ENCODE data around the gene CREG2. TPM values are rescaled to one million over a fixed set of nuclear protein-coding genes. Genes with fewer than 3 reads are reported as not detected.

Gene CREG2
- polyA plus RNA-seq, 3 donors, result 0.37 to 0.96 (median 0.55) TPM

DNA sequence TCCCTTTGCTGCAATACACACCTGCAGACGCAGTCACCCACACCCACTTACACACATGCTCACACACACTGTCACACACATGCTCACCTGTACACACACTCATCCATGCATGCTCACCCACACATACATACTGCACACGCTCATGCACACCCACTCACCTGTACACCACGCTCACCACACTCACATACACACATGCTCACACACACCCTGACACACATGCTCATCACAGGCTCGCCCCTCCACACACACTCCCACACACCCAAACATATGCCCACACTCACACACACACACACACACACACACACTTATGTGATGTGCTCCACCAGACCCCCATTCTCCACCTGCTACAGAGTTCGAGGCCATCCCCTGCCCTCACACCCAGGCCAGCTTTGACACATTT, 22.8 kb upstream of the CREG2 start:
- no peak for DNase-seq

DNA sequence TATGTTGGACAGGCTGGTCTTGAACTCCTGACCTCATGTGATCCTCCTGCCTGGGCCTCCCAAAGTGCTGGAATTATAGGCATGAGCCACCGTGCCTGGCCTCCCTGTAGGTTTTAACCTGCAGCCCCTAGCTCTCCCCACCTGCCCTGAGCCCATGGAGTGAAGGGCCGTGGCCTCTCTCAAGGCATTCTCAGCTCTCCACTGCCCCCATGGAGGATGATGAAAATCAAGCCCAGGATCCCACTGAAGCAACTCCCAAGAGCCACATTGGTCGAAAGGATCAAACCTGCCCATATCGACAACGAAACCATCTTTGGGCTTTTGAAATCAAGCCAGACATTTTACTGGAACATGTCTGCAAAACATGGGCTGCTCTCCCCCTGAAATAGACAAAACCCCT, 22.4 kb upstream of the CREG2 start:
- no peak for DNase-seq

DNA sequence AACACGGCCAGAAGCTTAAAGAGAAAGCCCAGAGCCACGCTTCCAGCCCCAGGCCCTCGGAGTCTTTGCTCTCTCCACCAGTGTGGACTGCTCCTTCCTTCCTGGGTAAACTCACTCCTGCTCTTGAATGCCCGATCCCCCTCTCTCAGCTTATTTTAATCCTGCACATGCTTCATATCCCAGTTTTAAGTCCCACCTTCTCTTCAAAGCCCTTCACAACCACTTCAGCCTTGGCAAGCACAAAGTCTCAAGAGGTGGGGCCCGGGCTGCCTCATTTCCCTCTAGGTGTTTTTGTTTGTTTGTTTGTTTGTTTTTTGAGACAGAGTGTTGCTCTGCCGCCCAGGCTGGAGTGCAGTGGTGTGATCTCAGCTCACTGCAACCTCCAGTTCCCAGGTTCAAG, 21.6 kb upstream of the CREG2 start:
- no peak for DNase-seq

DNA sequence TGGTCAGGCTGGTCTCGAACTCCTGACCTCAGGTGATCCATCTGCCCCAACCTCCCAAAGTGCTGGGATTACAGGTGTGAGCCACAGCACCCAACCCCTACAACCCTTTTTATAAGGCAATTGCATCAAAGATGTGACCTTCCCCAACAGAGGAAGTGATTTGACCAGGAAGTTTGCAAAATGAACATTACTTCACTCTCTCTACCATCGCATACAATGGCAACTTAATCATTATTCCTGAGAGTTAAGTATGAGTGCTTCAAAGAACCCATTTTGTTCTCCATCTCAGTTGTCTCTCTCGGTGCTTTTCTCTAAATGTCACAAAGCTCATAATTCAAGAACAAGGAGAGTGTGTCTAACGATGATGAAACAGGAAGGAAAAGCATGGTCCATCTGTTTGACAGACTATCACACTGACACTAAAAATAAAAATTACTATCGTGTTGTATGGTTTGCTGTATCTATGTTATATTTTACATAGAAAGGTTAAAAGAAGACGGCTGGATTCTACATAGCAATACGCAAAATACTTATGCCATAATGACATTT, 18.1 kb upstream of the CREG2 start:
- no peak for DNase-seq

DNA sequence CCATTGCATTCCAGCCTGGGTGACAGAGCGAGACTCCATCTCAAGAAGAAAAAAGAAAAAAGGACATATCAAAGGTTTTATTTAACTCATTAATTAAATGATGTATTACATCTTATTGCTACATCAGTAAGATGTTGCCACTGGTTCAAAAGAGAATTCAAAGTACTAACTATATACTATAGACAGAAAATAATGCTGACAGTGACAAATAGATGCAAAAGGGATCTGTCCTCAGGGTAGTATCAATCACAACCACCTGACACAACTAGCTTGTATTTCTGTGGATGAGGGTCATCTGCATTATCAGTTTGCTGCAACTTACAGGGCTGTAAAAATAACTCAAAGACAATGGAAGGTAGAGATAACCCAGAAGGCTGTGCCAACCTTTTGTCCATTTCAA, 16.4 kb upstream of the CREG2 start:
- DNase-seq, result no peak

DNA sequence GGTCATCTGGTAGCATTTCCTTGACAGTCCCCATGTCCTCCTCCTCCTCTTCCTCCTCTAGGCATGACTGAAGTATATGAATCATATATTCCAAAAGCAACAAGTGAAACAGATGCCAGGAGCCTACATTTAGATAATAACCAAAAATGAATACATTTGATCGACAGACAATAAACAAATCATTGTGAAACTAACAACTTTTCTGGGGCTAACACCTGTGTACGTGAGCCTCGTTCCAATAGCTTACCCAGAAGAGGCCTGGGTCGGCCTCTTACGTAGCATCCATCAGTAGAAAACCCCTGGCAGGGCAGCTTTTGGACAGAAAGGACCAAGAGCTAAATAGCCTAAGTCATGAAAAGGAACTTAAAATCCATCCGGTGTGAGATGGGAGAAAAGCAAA, 15.3 kb upstream of the CREG2 start:
- no peak for DNase-seq

DNA sequence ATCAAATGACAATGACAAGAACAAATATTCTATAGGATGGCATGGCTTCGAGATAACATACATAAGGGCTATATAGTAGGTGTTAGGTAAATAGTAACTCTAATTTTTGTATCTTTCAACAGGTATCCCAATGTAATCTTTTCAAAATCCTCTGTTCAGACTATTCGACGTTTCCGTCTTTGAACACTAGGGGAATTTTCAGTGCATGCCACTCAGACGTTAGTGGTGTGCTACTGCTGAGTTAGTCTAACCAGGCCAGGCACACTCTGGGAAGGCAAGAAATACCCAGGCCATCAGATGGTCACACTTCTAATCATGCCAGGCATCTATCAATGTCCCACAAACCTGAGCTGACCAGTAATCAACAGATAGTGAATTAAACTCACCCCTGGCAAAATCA, 14.6 kb upstream of the CREG2 start:
- no peak for DNase-seq

DNA sequence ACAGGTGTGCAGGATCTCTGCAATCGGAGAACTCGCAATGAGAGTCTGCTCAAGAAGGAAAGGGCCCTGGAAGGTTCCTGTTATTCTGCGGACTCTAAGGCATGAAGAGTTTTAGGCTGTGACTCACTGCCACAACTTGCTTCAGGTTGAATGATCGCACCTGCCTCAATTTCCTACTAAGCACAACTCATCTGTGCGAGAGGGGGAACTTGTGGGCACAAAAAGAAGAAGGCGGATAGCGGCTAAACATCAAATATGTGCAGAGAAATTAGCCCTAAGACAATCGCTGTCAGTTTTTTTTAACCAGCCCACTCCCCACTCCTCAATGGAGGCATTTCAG, 14.0 kb upstream of the CREG2 start:
- DNase-seq, result no peak

DNA sequence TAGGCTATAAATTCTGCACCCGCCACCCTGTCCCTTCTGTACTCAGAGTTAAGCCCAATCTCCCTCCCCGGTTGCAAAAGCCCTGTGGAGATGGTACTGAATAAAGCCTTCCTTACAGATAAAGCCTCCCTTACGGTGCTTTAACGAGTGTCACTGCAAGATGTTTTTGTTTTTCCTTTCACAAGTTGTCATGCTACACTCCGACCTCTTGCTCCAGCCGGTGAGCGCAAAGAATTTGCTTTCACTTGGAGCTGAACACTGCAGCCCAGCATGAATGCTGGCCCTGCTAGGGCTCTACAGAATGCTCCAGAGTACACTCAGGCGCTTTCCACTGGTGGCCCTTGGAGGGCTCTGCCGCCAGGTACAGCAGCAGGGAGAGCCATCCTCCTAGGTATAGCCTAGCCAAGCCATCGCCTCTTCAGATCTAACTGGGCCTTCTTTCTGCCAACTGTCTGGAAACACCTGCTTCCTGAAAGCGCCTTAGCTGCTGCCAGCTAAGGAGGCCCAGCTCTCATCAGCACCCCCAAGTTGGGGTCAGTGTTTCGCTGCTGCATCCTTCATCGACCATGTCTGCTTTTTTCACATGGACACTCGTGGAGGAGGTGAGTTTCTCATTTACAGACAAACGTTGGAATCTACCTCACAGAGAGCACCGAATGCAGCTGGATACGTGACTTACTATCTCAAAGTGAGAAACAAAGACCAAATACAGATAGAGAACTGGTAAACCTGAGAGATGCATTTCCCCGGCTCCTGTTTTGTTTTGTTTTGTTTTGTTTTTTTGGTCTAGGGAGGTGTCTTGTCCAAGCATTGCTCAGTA, 13.4 kb upstream of the CREG2 start:
- DNase-seq, result no peak

DNA sequence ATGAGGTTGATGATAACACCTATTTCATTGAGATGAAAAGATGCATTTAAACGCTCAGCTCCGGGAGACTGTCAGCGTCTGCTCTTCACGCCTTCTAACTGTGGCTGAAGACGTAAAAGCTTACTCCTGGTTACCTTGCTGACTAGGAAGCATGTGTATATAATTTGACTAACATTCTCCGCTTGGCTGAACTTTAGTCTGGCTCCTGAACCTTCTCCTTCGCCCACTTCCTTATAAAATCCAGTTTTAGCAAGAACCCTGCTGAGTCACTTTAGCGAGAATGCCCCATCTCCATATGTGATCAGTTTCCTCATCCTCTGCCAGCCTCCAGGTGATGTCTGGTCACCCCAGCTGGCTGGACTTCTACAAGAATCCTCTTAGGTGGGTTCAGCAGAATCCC, 12.7 kb upstream of the CREG2 start:
- DNase-seq, result no peak

DNA sequence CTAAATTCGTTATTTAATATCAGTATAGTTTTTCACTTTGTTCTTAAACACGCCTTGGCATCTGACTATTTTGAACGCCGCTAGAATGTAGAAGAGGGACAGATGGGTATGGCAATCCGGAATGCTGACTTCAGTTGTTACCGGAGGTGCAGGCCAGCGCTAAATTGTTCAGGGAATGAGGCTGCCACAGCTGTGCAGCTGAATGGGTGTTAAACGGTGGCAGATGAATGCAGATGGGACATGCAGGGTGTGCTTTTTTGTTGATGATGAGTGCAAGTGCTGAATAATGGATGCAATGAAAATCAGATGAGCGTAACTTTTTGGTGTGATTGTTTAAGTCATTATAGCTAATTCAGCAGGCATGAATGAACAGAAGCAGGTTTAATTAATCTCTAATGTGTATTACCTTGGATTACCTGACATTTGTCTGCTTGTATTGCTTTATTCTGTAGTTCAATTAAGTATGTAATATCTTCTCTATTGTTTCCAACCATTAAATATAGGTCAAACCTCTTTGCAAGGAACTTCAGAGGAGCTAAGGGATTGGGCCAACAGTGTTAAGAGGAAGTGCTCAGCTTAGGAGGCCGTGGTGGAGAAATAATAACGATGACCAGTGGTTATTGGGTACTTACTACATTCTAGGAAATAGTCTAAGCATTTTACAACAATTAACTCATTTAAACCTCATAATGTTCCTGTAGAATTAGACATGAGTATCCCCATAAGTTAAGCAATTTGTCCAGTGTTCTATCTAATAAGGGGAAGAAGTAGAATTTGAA, 11.9 kb upstream of the CREG2 start:
- DNase-seq, result no peak

DNA sequence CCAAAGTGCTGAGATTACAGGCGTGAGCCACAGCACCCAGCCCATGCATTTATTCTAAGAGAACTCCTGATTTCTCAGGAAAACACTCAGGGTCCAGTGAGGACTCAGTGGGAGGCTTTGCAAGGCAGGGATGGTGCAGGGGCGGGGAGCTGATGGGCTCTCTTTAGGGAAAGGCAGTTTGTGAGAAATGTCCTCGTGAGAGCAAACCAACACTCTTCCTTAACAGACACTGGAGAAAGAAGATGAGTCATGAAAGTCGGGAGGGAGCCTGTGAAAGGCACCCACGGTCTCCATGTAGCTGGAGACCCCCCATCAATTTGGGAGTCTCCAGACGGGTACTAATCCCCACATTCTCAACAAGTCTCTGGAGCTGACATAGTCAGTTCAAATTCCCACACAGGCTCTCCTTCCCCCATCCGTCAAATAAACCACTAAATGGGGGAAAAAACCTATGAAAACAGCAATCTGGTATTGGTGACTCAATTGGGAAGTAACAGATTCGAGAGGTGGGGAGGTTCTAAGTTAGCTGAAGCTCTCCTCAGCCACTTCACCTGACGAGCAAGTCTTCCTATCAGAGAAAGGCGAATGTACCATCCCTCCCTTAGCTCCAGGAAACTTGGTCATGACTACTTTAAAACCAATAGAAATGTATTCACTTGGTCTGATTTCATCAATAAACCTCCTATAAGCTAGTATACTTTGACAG, 11.0 kb upstream of the CREG2 start:
- DNase-seq, result no peak

DNA sequence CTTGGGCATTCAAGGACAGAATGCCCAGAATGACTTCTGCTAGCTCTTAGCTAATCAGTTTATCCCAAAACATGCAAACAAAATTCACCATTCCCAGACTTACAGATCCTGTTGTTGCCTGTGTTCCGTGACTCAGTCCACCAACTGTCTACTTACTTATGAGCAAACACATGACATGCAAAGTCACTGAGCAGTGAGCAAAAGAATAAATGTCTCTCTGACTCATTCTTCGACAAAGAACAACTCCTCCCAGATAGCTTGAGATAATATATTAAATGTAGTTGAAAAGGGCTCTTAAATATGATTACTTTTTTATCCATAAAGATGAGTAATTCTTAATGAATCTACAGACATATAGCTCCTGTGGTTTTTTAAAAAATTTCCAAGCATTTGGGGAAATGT, 9.0 kb upstream of the CREG2 start:
- DNase-seq, result no peak

DNA sequence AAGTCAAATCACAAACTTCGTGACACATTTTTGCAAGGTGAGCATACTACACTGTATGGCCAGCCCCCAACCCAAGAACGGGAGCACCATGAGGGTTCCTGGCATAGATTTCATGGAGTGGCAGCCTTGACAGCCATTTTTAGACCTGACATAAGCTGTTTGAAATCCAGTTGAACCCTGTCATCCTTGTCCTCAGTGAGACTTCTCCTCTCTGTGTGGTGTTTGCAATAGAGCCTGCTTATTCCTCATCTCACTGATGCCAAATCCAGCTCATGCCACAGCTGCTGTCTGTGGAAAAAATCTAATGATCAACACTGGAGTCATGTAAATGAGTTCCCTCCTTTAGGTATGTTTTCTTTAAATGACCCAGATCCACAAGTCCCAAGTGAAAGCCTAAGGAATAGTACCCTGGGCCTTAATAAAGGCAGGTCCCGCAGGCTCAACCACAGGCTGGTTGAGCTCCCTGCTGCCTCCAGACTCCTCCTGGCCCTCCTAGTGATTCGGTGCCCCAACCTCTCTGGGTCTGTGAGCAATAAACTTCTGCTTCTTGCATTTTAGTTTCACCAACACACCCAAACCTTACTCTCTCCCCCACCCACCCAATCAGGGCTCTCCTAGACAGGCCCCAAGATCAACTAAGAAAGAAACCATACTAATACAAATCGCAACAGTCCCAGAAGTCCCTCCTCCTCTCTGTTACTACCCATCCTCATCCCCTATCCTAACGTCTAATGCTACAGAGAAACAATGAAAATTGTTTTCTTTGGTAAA, 8.4 kb upstream of the CREG2 start:
- DNase-seq, result no peak

DNA sequence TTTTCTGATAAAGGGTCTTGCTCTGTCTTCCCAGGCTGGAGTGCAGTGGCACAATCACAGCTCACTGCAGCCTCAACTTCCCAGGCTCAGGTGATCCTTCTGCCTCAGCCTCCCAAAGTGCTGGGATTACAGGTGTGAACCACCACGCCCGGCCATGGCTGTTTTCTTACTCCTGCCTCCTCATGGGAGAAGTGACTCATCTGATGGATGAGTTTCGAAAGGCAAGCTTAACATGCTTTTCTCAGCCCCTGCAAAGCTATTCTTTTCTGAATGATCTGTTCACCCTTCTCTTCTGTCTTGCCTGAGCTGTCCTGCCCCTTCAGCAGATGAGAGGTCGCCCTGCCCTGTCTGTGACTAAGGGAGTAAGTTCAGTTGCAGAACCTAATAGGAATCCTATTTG, 929 bp upstream of the CREG2 start:
- no peak for DNase-seq

DNA sequence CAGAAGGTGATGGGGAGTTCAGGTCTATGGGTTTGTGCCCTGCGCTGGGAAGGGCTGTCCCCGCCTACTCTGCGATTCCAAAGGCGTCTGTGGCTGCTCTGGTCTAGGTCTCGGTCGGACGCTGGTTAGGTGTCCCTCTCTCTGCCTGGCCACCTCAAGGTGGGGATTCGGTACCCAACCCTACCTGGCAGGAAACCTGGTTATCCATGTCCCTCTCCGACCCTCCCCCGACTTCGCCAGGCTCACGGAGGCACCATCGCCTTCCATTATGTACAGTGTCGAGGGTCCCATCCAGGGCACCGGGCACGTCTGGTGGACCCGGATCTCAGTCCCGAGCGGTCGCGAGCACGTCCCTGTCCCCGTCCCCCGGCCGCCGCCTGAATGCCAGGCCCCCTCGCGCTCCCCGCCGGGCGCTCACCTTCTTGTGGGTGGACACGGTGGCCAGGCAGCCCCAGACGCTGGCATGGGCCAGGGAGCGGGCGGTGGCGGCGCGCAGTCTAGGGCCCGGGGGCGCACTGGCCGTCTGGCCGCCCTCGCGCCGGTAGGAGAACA, 628 bp downstream of the CREG2 start:
- no peak for DNase-seq

DNA sequence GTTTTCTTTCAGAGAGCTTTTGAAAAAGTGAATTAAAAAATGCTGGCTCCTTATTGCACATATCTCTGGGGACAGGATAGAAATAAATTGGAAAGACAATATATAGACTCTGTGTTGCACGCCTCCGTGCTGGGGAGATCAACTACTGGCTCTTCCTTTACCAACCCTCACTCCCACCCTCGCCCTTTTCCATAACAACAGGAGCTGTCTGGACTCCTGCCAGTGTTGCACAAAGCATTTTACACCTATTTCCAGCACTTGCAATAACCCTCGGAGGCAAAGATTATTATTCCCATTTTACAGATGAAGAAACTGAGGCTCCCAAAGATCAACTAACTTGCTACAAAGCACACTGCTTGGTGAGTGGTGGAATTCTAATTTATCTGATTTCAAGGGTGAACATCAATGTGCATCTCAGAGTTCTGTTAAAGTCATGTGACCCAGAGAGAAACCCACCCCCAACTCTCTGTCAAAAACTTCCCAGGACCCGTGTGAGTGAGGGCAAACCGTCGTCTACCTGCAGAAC, 4.2 kb downstream of the CREG2 start:
- no peak for DNase-seq

DNA sequence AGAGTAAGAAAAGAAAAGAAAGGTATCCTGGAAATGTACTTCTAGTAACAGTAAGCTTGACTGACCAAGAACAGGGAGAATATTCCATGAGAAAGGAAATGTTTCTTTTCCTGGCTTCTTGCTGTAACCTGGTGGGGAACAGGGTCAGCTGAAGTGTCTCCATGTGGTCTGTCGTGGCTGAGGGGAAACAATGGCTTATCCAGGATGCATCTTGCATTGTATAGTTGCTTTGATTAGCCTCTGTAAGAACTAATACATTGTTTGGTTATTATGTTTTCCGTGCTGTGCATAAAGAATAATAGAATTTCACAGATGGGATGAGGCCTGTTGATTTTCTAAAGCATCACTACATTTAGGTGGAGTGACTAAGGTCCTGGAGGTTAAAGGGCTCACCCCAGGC, 4.9 kb downstream of the CREG2 start:
- DNase-seq, result no peak

DNA sequence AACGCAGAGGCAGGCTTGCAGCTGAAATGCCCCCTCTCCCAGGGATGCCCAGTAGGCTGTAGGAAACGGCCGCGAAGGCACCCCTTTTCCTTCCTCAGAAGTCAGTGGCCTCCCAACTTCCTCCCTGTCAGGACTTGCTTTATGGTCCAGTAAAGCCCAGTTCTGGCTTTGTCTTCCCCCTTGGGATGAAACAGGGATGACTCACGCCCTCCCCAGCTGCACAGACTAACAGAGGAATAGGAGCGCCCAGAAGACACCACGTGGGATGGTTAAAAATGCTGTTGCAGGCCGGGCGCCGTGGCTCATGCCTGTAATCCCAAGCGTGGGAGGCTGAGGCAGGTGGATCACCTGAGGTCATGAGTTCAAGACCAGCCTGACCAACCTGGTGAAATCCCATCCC, 6.9 kb downstream of the CREG2 start:
- no peak for DNase-seq

DNA sequence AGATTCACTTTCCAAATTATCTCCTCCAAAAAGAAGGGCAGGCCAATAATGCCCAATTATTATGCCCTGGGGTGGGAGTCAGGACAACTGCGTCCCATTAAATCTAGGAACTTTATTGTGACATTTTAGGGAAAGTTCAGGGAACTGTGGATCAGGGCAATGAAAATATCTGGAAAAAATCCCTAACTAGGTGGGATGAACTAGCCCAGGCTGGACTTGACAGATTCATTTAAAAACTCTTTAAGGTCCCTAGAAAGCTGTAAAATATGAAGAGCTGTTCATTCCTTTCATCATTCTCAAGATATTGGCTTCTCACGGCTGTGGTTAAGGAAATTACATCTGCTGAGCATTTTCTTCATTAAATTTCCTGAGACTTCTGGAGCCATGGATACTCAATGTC, 8.2 kb downstream of the CREG2 start:
- no peak for DNase-seq

DNA sequence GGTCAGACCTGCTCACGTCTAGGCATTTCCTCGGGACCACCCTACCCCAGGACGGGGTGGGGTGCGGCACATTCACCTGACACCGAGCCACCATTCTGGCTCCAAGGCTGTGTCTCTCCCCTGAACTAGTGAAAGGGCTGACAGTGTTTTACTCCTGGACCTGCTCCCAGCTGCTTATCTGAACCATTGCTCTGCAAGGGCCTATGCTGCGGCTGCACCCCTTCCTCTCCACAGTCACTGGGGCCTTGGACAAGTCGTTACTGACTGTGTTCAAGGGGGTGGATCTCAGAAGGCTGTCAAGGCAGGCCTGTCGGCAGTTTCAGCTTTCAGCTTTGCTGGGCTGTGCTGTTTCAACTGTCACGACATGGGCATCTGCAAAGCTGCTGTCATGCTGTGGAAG, 11.7 kb downstream of the CREG2 start:
- no peak for DNase-seq
